T1000 (cell line): Measurements from ENCODE around the gene COX20.
"Not testable (repeated sequence)": the region's sequence is repeated elsewhere in the genome, so short reads cannot be mapped to it uniquely, and the experiment has no call there.

Experiments
- DNase-seq: peaks from one replicate; lab custom pipeline; 2025; ENCODE audit warnings: mixed read lengths; lab: John Stamatoyannopoulos, UW

COX20 gene

GRCh38 chr1:244835276-244836134 lies at the start of gene COX20:
Gene COX20, plus strand, starts transcription at chr1:244835658. Its CDS starts 57 bp downstream, at chr1:244835715.
- DNase-seq = peak; percentile 88

GRCh38 chr1:244788493-244789275 lies 46.8 kb upstream of the COX20 start:
- no peak for DNase-seq

GRCh38 chr1:244789276-244789580 lies 46.2 kb upstream of the COX20 start:
- DNase-seq = no peak

- no peak for DNase-seq
These were observed 45.7 kb upstream of the COX20 start for GRCh38 chr1:244789731-244790130.

GRCh38 chr1:244791061-244791460 lies 44.4 kb upstream of the COX20 start:
- DNase-seq = no peak

GRCh38 chr1:244792188-244792850 lies 43.1 kb upstream of the COX20 start:
- no peak for DNase-seq

GRCh38 chr1:244794071-244794470 lies 41.4 kb upstream of the COX20 start:
- DNase-seq = no peak

GRCh38 chr1:244794516-244794915 lies 40.9 kb upstream of the COX20 start:
- not testable (repeated sequence) for DNase-seq

- DNase-seq = peak; percentile 21
These were observed 38.6 kb upstream of the COX20 start for GRCh38 chr1:244796719-244797406.

GRCh38 chr1:244800821-244801220 lies 34.6 kb upstream of the COX20 start:
- no peak for DNase-seq

GRCh38 chr1:244801246-244801645 lies 34.2 kb upstream of the COX20 start:
- no peak for DNase-seq

GRCh38 chr1:244802041-244802440 lies 33.4 kb upstream of the COX20 start:
- no peak for DNase-seq

- DNase-seq = no peak
These were observed 32.8 kb upstream of the COX20 start for GRCh38 chr1:244802556-244803239.

- no peak for DNase-seq
These were observed 30.6 kb upstream of the COX20 start for GRCh38 chr1:244804841-244805240.

- no peak for DNase-seq
These were observed 28.3 kb upstream of the COX20 start for GRCh38 chr1:244807138-244807537.

- no peak for DNase-seq
These were observed 25.2 kb upstream of the COX20 start for GRCh38 chr1:244810221-244810620.

- DNase-seq = no peak
These were observed 22.1 kb upstream of the COX20 start for GRCh38 chr1:244813327-244813726.

- DNase-seq = no peak
These were observed 19.8 kb upstream of the COX20 start for GRCh38 chr1:244815600-244816099.

GRCh38 chr1:244817415-244817894 lies 18.0 kb upstream of the COX20 start:
- no peak for DNase-seq

GRCh38 chr1:244820131-244820530 lies 15.3 kb upstream of the COX20 start:
- DNase-seq = no peak

GRCh38 chr1:244821134-244821533 lies 14.3 kb upstream of the COX20 start:
- DNase-seq = no peak
